Upper lobe of right lung (tissue), 1 donor: ENCODE data around the gene CMBL. TPM values are rescaled to one million over a fixed set of nuclear protein-coding genes. Genes with fewer than 3 reads are reported as not detected.

Source experiments
- ATAC-seq: fragments of 200-7000 bp; cut with Tn5 transposase; one replicate; pipeline ENCODE4 v1.9.1; 2020; ENCODE audit warnings: mild to moderate bottlenecking, moderate library complexity
- DNase-seq: peaks from one replicate; pipeline ENCODE4 v3.0.0-alpha.2; 2020
- H3K27ac ChIP-seq: fragments of 200-600 bp; one replicate; pipeline ENCODE4 v1.8.0; 2022
- H3K27me3 ChIP-seq: fragments of 200-600 bp; one replicate; pipeline ENCODE4 v1.8.0; 2022; ENCODE audit warnings: mild to moderate bottlenecking
- H3K36me3 ChIP-seq: fragments of 200-600 bp; one replicate; pipeline ENCODE4 v1.8.0; 2022
- H3K4me1 ChIP-seq: fragments of 200-600 bp; one replicate; pipeline ENCODE4 v1.8.0; 2022
- H3K4me3 ChIP-seq: fragments of 200-600 bp; one replicate; pipeline ENCODE4 v1.8.0; 2022; ENCODE audit warnings: mild to moderate bottlenecking
- H3K9me3 ChIP-seq: fragments of 200-600 bp; one replicate; pipeline ENCODE4 v1.8.0; 2022
- intact Hi-C: fragments of 100-400 bp; cut with DNase I; formaldehyde crosslinking; loops from one replicate; pipeline ENCODE4 v1.11.0; 2022
- total RNA-seq: library from RNA; stranded (reverse); fragmentation: NEBNext Ultra II Directional; extraction: Animal tissue kit (Norgen Biotek cat#: 25700); gene quantifications from one replicate; pipeline ENCODE4 v1.2.1, GENCODE V29; 2021
- TF ChIP-seq, protein P1 (sequence below): fragments of 200-600 bp; IDR thresholded peaks from one replicate; pipeline ENCODE4 v1.8.0; 2022; ENCODE audit warnings: antibody characterized with exemption
- donor health status: DM: no; HTN: yes; CAD: no; lungs with severe emphysema.

CMBL gene
- total RNA-seq, 1 donor from 2014 or later = 21.8 TPM

DNA sequence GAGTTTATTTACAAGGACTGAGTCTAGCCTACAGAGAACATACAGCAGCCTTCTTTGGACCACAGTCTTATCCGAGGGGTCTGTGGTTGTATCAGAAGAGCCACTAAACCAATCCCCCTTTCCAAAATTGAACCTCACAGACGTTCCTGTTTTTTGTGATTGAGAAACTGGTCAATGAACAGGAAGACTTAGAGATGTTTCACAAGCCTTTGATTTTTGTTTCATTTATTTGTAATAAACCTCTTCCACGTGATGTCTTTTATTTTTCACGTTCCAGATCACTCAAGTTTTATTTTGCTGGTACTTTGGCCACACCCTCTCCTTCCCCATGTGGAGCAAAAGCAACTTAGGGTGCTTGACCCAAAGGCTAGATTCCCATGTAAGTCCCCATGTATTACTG is 41.6 kb downstream of the CMBL start:
- Histone ChIP-seq H3K27me3 (no peaks in the 10 kb centered on the region), H3K27ac (no peak overlapping the region), H3K36me3 (peaks cover 48% of the 10 kb centered on the region), H3K4me1 (no peaks in the 10 kb centered on the region), H3K9me3 (no peaks in the 10 kb centered on the region), H3K4me3 (no peak overlapping the region)
- DNase-seq (no peak), ATAC-seq (no peak)
- intact Hi-C loops = no loop called here
- TF ChIP-seq, protein P1, sequence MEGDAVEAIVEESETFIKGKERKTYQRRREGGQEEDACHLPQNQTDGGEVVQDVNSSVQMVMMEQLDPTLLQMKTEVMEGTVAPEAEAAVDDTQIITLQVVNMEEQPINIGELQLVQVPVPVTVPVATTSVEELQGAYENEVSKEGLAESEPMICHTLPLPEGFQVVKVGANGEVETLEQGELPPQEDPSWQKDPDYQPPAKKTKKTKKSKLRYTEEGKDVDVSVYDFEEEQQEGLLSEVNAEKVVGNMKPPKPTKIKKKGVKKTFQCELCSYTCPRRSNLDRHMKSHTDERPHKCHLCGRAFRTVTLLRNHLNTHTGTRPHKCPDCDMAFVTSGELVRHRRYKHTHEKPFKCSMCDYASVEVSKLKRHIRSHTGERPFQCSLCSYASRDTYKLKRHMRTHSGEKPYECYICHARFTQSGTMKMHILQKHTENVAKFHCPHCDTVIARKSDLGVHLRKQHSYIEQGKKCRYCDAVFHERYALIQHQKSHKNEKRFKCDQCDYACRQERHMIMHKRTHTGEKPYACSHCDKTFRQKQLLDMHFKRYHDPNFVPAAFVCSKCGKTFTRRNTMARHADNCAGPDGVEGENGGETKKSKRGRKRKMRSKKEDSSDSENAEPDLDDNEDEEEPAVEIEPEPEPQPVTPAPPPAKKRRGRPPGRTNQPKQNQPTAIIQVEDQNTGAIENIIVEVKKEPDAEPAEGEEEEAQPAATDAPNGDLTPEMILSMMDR = no peak

DNA sequence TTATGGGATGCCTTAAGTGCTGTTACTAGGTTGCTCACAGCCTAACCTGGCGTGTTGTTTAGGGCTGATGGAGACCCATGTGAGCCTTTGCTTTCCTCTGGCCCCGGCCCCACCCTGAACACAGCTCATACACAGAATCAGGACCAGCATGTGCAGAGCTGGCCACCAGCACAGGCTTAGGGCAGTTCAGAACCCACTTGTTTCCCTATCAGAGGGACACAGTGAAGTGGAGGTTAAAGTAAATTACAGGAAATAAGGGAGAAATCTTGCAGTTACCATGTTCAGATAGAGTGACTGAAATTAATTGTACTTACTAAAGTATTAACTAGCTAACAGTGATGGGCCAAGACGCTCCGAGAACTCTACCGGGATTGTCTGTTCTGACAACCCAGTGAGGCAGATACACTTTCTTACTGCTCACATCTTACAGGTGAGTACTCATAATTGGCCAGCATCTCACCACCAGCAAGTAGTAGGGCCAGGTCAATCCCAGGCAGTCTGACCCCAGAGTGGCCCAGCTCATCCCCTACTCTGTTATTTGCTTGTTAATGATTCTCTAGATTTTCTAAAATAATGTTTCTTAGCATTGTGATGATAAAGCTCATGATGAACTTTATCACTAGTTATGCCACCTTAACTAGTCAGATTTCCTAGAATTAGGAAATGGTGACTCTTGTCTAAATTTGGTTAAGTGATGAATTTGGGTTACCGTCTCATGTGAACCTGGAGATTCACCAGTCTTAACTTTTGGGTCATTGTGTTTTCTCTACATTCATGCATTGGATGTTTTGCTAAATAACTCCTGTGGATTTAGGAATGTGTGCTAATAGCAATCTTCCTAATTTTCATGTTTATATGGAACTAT is 42.2 kb downstream of the CMBL start:
- Histone ChIP-seq H3K9me3 (no peaks in the 10 kb centered on the region), H3K27ac (no peak overlapping the region), H3K27me3 (no peaks in the 10 kb centered on the region), H3K4me1 (no peaks in the 10 kb centered on the region), H3K4me3 (no peak overlapping the region), H3K36me3 (peaks cover 55% of the 10 kb centered on the region)
- DNase-seq (no peak), ATAC-seq (no peak)
- intact Hi-C loops = no loop called here
- TF ChIP-seq, protein P1 = no peak

DNA sequence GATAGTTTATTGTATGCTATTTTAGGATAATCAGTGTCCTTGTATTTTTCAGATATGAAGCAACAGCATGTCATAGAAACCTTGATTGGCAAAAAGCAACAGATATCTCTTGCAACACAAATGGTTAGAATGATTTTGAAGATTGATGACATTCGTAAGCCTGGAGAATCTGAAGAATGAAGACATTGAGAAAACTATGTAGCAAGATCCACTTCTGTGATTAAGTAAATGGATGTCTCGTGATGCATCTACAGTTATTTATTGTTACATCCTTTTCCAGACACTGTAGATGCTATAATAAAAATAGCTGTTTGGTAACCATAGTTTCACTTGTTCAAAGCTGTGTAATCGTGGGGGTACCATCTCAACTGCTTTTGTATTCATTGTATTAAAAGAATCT is 43.1 kb downstream of the CMBL start:
- H3K36me3 ChIP-seq = peaks cover 64% of the 10 kb centered on the region
- no peak for DNase-seq
- no peak for ATAC-seq
- H3K4me3 ChIP-seq = no peak overlapping the region
- no peaks in the 10 kb centered on the region for H3K27me3 ChIP-seq
- no peaks in the 10 kb centered on the region for H3K9me3 ChIP-seq
- H3K4me1 ChIP-seq = no peaks in the 10 kb centered on the region
- TF ChIP-seq, protein P1 = no peak
- intact Hi-C loops = no loop called here
- no peak overlapping the region for H3K27ac ChIP-seq

DNA sequence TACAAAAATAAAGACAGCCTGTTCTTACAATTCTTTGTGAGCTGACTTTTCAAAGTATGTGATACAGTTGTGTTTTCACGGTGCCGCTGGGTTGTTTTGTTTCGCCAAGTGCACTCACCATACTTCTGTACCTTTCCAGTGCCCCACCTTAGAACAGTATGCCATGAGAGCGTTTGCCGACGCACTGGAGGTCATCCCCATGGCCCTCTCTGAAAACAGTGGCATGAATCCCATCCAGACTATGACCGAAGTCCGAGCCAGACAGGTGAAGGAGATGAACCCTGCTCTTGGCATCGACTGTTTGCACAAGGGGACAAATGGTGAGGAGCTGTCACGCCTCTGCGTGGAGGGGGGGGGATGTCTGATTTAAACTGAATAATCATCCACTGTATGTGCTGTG is 44.7 kb downstream of the CMBL start:
- intact Hi-C loops = no loop called here
- TF ChIP-seq, protein P1 = no peak
- no peak for ATAC-seq

DNA sequence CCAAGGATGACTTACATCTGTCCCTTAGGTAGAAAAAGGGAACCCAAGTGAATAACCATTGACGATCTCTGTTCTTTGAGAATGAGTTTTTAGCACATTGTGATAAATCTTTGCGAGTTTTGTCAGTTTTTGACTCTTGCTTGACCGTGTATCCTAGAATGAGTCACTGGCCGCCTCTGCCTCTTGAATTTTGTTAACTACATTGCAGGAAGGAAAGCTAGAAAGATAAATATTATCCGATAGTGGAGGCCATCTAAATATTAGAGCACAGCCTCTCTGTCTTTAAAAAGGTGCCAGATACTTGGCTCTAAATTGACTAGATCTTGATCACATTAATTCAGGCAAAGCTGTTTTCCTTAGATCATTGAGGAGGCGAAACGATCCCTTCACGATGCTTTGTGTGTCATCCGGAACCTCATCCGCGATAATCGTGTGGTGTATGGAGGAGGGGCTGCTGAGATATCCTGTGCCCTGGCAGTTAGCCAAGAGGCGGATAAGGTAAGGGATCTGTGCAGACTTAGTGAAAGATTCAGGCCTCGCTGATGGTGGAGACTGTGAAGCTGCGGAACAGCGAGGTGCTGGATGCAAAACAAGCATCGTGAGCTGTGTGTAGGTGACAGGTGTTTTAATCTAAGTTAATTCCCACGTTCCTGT is 45.5 kb downstream of the CMBL start:
- Histone ChIP-seq H3K27ac (no peak overlapping the region), H3K9me3 (no peaks in the 10 kb centered on the region), H3K4me3 (no peak overlapping the region), H3K36me3 (peaks cover 87% of the 10 kb centered on the region), H3K4me1 (no peaks in the 10 kb centered on the region), H3K27me3 (no peaks in the 10 kb centered on the region)
- ATAC-seq (no peak), DNase-seq (no peak)
- TF ChIP-seq, protein P1 = no peak
- intact Hi-C loops = no loop called here

More for the DNA sequence above, 44.7 kb downstream of the CMBL start:
- Histone ChIP-seq H3K27ac (no peak overlapping the region), H3K27me3 (no peaks in the 10 kb centered on the region), H3K4me3 (no peak overlapping the region), H3K4me1 (no peaks in the 10 kb centered on the region), H3K36me3 (peaks cover 80% of the 10 kb centered on the region), H3K9me3 (no peaks in the 10 kb centered on the region)
- no peak for DNase-seq
